ENCODE results near the gene XCL2. TPM values are rescaled to one million over a fixed set of nuclear protein-coding genes. Genes with fewer than 3 reads are reported as not detected.

The XCL2 gene
- total RNA-seq, 1 experiment from 2014 or later, result not detected

DNA sequence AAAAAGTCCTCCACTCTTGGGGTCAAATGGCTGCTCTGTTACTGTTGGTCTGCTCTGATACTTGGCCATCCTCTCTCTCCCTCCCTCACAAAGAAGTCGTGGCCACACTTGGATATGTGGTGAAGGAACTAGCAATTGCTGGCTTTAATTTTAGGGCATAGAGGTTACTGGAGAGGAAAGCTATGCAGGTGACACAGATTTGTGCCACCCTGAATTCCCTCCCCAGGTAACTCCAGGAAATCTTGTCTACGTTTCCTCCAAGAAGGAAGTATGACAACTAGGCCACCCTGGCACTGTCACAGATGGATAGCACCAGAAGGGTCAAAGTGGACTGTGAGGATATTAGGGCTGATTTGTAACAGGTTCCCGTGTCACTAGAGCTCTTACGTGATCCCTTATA, 36.0 kb downstream of the XCL2 start:
- no peaks in the 10 kb centered on the region for H3K27me3 ChIP-seq (replicated peaks; ENCODE audit: control insufficient read depth, insufficient read depth, low read length)
- no peaks in the 10 kb centered on the region for H3K27me3 Mint-ChIP-seq (ENCODE audit: insufficient read depth, unreplicated experiment)
- H3K36me3 ChIP-seq (ENCODE audit: control insufficient read depth, insufficient read depth, low read length), result peaks cover 4% of the 10 kb centered on the region
- TF ChIP-seq, protein P1, sequence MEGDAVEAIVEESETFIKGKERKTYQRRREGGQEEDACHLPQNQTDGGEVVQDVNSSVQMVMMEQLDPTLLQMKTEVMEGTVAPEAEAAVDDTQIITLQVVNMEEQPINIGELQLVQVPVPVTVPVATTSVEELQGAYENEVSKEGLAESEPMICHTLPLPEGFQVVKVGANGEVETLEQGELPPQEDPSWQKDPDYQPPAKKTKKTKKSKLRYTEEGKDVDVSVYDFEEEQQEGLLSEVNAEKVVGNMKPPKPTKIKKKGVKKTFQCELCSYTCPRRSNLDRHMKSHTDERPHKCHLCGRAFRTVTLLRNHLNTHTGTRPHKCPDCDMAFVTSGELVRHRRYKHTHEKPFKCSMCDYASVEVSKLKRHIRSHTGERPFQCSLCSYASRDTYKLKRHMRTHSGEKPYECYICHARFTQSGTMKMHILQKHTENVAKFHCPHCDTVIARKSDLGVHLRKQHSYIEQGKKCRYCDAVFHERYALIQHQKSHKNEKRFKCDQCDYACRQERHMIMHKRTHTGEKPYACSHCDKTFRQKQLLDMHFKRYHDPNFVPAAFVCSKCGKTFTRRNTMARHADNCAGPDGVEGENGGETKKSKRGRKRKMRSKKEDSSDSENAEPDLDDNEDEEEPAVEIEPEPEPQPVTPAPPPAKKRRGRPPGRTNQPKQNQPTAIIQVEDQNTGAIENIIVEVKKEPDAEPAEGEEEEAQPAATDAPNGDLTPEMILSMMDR (IDR thresholded peaks at IDR 0.05; ENCODE audit: insufficient read depth in 1 of 2, low read depth in 1 of 2, low read length in 1 of 2, severe bottlenecking in 1 of 2, unreplicated experiment in 1 of 2), result no peak
- CTCF ChIA-PET, result no interaction called here
- H3K4me3 Mint-ChIP-seq (ENCODE audit: unreplicated experiment), result no peak overlapping the region
- H3K4me1 ChIP-seq, result peaks cover 28% of the 10 kb centered on the region
- intact Hi-C loops (cut with micrococcal nuclease; ENCODE audit: unreplicated experiment), result no loop called here
- peaks cover 24% of the 10 kb centered on the region for H3K36me3 Mint-ChIP-seq (ENCODE audit: insufficient read depth, unreplicated experiment)
- no peak overlapping the region for H3K4me3 ChIP-seq (ENCODE audit: low read depth, low read length)
- no peaks in the 10 kb centered on the region for H3K9me3 Mint-ChIP-seq (ENCODE audit: unreplicated experiment)
- no peaks in the 10 kb centered on the region for H3K9me3 ChIP-seq
- POLR2A ChIA-PET, result no interaction called here
- H3K27ac Mint-ChIP-seq (ENCODE audit: unreplicated experiment), result no peak overlapping the region
- DNase-seq, result no peak
- peaks cover 11% of the 10 kb centered on the region for H3K4me1 Mint-ChIP-seq (ENCODE audit: low read depth, unreplicated experiment)
- no TSS peak for BruUV-seq (replicated peaks)

DNA sequence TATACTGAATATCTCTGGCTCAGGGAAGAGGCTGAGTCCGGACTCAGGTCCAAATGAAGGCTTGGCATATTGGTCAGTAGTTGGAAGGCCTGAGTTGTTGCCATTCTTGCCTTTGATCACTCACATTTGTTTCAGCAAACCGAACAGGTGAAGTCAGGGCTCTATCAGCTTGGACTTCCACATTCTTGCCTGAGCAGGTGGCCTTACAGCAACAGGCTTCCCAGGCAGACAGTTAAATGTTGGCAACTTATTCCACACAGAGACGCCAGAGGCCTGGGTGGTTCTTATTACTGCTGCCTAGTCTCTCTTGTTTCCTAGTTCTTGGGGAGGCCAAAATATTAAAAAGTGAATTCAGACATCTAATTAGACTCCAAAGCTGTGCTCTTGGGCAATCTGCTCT, 36.6 kb downstream of the XCL2 start:
- H3K36me3 ChIP-seq (ENCODE audit: control insufficient read depth, insufficient read depth, low read length), result peaks cover 4% of the 10 kb centered on the region

GRCh38 chr1:168506204-168506819, 37.5 kb downstream of the XCL2 start:
- no TSS peak for BruUV-seq (replicated peaks)
- Histone ChIP-seq H3K9me3 (no peaks in the 10 kb centered on the region), H3K36me3 (ENCODE audit: control insufficient read depth, insufficient read depth, low read length) (peaks cover 4% of the 10 kb centered on the region), H3K4me3 (ENCODE audit: low read depth, low read length) (no peak overlapping the region), H3K4me1 (peaks cover 29% of the 10 kb centered on the region), H3K27me3 (replicated peaks; ENCODE audit: control insufficient read depth, insufficient read depth, low read length) (no peaks in the 10 kb centered on the region)
- ChIA-PET POLR2A (no interaction called here), CTCF (interaction anchor here (0.7 kb wide), 1 partner anchor 35 kb away, joined by 3 read pairs; no protein-coding TSS in a partner anchor)
- Mint-ChIP-seq H3K36me3 (ENCODE audit: insufficient read depth, unreplicated experiment) (peaks cover 26% of the 10 kb centered on the region), H3K27me3 (ENCODE audit: insufficient read depth, unreplicated experiment) (no peaks in the 10 kb centered on the region), H3K4me1 (ENCODE audit: low read depth, unreplicated experiment) (peaks cover 15% of the 10 kb centered on the region), H3K4me3 (ENCODE audit: unreplicated experiment) (no peak overlapping the region), H3K27ac (ENCODE audit: unreplicated experiment) (no peak overlapping the region), H3K9me3 (ENCODE audit: unreplicated experiment) (no peaks in the 10 kb centered on the region)
- no peak for DNase-seq
- TF ChIP-seq, protein P1 (IDR thresholded peaks at IDR 0.05; ENCODE audit: insufficient read depth in 1 of 2, low read depth in 1 of 2, low read length in 1 of 2, severe bottlenecking in 1 of 2, unreplicated experiment in 1 of 2), result no peak
- intact Hi-C loops (cut with micrococcal nuclease; ENCODE audit: unreplicated experiment), result no loop called here

More for the DNA sequence above, 36.6 kb downstream of the XCL2 start:
- Histone ChIP-seq H3K9me3 (no peaks in the 10 kb centered on the region), H3K4me1 (peaks cover 28% of the 10 kb centered on the region), H3K4me3 (ENCODE audit: low read depth, low read length) (no peak overlapping the region), H3K27me3 (replicated peaks; ENCODE audit: control insufficient read depth, insufficient read depth, low read length) (no peaks in the 10 kb centered on the region)
- TF ChIP-seq, protein P1 (IDR thresholded peaks at IDR 0.05; ENCODE audit: insufficient read depth in 1 of 2, low read depth in 1 of 2, low read length in 1 of 2, severe bottlenecking in 1 of 2, unreplicated experiment in 1 of 2), result no peak
- Mint-ChIP-seq H3K9me3 (ENCODE audit: unreplicated experiment) (no peaks in the 10 kb centered on the region), H3K36me3 (ENCODE audit: insufficient read depth, unreplicated experiment) (peaks cover 24% of the 10 kb centered on the region), H3K27ac (ENCODE audit: unreplicated experiment) (no peak overlapping the region), H3K4me3 (ENCODE audit: unreplicated experiment) (no peak overlapping the region), H3K4me1 (ENCODE audit: low read depth, unreplicated experiment) (peaks cover 11% of the 10 kb centered on the region), H3K27me3 (ENCODE audit: insufficient read depth, unreplicated experiment) (no peaks in the 10 kb centered on the region)
- intact Hi-C loops (cut with micrococcal nuclease; ENCODE audit: unreplicated experiment), result no loop called here
- BruUV-seq (replicated peaks), result no TSS peak
- no peak for DNase-seq
- ChIA-PET POLR2A (no interaction called here), CTCF (no interaction called here)
